GM12875 (cell line): ENCODE measurements around the gene PPL.

Experiments
- H3K4me3 ChIP-seq: one replicate; pipeline ENCODE4 v1.5.1; 2011; ENCODE audit warnings: low read depth, low read length, control low read depth
- TF ChIP-seq, protein P1 (sequence below): IDR thresholded peaks from 2 replicates; pipeline ENCODE4 v1.5.1; 2011; ENCODE audit warnings: low read depth, mild to moderate bottlenecking, control low read depth, inconsistent platforms, low read length, moderate library complexity, borderline replicate concordance; ENCODE audit not compliant: insufficient read depth

PPL gene, protein sequence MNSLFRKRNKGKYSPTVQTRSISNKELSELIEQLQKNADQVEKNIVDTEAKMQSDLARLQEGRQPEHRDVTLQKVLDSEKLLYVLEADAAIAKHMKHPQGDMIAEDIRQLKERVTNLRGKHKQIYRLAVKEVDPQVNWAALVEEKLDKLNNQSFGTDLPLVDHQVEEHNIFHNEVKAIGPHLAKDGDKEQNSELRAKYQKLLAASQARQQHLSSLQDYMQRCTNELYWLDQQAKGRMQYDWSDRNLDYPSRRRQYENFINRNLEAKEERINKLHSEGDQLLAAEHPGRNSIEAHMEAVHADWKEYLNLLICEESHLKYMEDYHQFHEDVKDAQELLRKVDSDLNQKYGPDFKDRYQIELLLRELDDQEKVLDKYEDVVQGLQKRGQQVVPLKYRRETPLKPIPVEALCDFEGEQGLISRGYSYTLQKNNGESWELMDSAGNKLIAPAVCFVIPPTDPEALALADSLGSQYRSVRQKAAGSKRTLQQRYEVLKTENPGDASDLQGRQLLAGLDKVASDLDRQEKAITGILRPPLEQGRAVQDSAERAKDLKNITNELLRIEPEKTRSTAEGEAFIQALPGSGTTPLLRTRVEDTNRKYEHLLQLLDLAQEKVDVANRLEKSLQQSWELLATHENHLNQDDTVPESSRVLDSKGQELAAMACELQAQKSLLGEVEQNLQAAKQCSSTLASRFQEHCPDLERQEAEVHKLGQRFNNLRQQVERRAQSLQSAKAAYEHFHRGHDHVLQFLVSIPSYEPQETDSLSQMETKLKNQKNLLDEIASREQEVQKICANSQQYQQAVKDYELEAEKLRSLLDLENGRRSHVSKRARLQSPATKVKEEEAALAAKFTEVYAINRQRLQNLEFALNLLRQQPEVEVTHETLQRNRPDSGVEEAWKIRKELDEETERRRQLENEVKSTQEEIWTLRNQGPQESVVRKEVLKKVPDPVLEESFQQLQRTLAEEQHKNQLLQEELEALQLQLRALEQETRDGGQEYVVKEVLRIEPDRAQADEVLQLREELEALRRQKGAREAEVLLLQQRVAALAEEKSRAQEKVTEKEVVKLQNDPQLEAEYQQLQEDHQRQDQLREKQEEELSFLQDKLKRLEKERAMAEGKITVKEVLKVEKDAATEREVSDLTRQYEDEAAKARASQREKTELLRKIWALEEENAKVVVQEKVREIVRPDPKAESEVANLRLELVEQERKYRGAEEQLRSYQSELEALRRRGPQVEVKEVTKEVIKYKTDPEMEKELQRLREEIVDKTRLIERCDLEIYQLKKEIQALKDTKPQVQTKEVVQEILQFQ (N-terminal part only)

DNA sequence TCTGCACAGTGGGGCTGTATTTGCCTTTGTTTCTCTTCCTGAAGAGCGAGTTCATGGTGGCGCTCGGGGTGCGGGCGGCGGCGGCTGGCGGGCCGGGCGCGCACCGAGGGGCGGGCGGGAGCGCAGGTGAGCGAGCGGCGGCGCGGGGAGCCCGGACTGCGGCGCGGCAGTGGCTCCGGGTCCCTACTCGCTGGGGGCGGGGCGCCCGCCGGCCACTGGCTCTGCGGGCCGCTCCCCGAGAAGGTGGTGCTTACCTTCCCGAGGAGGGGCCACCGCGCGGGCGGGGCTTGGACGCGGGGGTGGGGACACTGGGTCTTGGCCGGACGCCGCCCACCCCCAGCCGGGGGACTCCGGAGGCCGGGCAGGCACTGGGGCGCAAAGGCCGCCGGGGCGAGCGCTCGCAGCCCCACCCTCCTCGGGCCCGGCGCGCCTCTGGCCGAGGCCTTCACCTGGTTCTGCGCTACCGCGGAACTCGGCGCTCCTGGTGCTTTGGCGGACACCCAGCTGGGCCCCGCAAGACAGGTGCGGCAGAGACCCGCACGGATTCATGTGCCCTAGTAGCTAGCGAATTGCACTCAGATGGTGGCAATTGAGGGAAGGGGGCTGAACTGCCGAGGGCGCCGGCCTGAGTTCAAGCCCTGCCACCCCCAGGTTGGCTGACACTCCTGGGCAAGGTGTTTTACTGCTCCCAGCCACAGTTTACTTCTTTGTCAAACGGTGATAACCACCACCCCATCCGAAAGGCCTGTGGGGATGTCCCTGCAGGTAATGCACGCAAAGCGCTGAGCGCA lies at the start of gene PPL:
Gene PPL (minus strand): TSS at position 158 of the 791 bp plus-strand sequence. CDS start 103 bp downstream, at position 55.
- TF ChIP-seq, protein P1, sequence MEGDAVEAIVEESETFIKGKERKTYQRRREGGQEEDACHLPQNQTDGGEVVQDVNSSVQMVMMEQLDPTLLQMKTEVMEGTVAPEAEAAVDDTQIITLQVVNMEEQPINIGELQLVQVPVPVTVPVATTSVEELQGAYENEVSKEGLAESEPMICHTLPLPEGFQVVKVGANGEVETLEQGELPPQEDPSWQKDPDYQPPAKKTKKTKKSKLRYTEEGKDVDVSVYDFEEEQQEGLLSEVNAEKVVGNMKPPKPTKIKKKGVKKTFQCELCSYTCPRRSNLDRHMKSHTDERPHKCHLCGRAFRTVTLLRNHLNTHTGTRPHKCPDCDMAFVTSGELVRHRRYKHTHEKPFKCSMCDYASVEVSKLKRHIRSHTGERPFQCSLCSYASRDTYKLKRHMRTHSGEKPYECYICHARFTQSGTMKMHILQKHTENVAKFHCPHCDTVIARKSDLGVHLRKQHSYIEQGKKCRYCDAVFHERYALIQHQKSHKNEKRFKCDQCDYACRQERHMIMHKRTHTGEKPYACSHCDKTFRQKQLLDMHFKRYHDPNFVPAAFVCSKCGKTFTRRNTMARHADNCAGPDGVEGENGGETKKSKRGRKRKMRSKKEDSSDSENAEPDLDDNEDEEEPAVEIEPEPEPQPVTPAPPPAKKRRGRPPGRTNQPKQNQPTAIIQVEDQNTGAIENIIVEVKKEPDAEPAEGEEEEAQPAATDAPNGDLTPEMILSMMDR, result no peak
- H3K4me3 ChIP-seq, result no peak within 1 kb of the TSS

DNA sequence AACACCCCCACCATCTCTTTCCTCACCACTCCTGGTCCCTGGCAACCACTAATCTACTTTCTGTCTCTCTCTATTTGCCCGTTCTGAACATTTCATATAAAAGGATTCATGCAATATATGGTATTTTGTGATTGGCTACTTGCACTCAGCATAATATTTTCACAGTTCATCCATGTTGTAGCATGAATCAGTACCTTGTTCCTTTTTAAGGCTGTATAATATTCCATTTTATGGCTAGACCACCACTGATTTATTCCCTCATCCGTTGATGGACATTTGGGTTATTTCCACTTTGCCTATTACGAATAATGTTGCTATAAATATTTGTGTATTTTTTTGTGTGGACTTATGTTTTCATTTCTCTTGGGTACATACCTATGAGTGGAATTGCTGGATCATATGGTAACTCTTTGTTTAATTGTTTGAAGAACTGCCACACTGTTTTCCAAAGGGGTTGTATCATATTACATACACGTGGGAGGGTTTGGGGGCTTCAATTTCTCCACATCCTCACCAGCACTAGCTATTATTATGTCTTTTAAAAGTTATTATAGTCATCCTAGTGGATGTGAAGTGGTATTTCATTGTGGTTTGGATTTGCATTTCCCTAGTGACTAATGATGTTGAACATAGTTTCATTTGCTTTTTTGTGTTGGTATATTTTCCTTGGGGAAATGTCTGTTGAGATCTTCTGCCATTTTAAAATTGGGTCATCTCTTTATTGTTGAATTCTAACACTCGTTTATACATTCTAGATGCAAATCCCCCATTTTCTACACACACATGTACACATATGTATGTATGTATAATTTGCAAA lies 47.4 kb upstream of the PPL start:
- TF ChIP-seq, protein P1, result no peak

DNA sequence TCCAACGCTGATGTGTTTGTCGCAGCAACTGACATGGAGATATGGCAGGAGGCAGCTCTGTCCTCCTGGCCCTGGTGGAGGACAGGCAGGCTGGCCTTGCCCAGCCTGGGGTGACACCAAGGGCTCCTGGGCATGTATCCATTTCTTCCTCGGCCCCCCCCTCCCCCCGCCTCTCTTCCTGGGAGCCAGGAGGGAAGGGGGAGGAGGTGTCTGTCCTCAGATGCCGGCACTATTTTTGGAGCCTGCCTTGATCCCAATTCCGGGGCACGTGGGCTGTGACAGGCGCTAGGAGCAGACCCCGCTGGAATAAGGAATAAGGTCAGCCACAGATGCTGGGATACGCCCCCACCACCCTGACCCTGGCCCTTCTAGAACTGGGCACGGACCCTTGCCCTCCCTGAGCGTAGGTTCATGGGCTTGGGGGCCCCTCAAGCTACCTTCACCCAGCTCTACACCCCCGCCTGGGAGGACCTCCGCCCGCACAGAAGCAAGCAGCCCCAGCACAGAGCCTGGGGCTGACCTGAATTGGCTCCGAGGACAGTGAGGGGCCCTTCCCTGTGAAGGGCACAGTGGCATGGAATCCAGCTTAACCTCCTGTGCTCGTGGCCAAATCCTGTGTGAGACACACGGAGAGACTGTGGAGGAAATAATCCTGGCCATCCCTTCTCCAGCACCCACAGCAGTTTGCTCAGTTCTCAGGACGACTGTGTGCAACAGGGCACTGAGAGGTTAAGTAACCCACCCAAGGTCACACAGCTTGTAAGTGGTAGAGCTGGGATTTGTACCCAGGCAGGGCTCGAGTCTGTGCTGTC lies 45.3 kb upstream of the PPL start:
- TF ChIP-seq, protein P1, result no peak
- H3K4me3 ChIP-seq, result no peak overlapping the region

More for the DNA sequence above, 47.4 kb upstream of the PPL start:
- no peak overlapping the region for H3K4me3 ChIP-seq

DNA sequence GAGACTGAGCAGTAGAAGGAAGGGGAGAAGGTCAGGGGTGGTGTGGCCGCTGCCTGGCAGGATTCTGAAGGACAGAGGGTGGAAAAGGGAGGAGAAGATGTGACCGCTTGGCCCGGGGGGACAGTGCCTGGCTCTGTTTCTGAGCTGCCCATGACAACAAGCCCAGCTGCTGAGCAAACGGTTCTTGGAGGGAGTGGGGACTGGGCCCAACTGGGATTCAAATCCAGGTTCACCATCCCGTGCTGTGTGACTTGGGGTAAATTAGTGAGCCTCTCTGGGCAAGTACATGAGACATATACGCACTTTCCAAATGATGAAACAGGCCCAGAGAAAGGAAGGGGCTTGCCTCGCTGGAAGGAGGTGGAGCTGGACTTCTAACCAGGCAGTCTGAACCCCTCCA lies 44.5 kb upstream of the PPL start:
- TF ChIP-seq, protein P1, result no peak

DNA sequence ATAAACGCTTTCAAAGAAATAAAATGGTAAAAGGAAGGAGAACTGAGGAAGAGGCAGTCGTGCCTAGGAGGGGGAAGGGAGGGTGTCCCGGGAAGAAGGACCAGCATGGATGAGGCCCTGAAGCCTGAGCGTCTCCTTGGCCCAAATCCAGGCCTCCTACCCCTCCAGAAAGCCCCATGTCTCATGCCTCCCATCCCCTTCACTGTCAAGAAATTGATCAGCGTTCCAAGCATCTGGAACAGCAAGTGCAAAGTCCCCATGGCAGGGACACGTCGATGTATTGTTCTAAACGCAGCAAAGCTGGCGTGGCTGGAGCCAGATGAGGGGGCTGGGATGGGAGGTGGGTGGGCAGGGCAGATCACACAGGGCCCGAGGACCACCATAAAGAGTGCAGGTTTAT lies 43.7 kb upstream of the PPL start:
- TF ChIP-seq, protein P1, result no peak

More for the DNA sequence above, 44.5 kb upstream of the PPL start:
- H3K4me3 ChIP-seq, result no peak overlapping the region

More for the DNA sequence above, 43.7 kb upstream of the PPL start:
- H3K4me3 ChIP-seq, result no peak overlapping the region
